ENCODE measurements around the gene ZC3H8.

ZC3H8 gene

GRCh38 chr2:112162956-112163355, 91.9 kb downstream of the ZC3H8 start:
- H3K4me1 ChIP-seq (ENCODE audit: insufficient read depth, low read length, severe bottlenecking) = peaks cover 22% of the 10 kb centered on the region
- H3K36me3 ChIP-seq (ENCODE audit: insufficient read depth, low read length) = no peaks in the 10 kb centered on the region
- TF ChIP-seq EZH2 (IDR thresholded peaks at IDR 0.05; ENCODE audit: borderline replicate concordance, low read length) = no peak
- no peak for TF ChIP-seq CTCF (IDR thresholded peaks at IDR 0.05; ENCODE audit: low read length)
- H3K9ac ChIP-seq (ENCODE audit: low read length) = no peak overlapping the region
- no peak overlapping the region for H3K4me3 ChIP-seq (ENCODE audit: low read depth, low read length, poor library complexity, severe bottlenecking)
- H3F3A ChIP-seq (ENCODE audit: insufficient read depth, low read length) = no peaks in the 10 kb centered on the region
- H2AFZ ChIP-seq (ENCODE audit: low read length) = no peak overlapping the region
- no peak overlapping the region for H3K4me2 ChIP-seq (ENCODE audit: low read length)
- no peaks in the 10 kb centered on the region for H3K27me3 ChIP-seq (ENCODE audit: insufficient read depth, low read length)
- no peaks in the 10 kb centered on the region for H3K79me2 ChIP-seq (ENCODE audit: insufficient read depth, low read length)
- no peaks in the 10 kb centered on the region for H4K20me1 ChIP-seq (ENCODE audit: insufficient read depth, low read length)
- H3K9me2 ChIP-seq (ENCODE audit: low read depth, low read length) = no peaks in the 10 kb centered on the region
- no peaks in the 10 kb centered on the region for H3K9me3 ChIP-seq (ENCODE audit: low read length)
- no peak overlapping the region for H3K27ac ChIP-seq (ENCODE audit: low read depth, low read length, poor library complexity, severe bottlenecking)

DNA sequence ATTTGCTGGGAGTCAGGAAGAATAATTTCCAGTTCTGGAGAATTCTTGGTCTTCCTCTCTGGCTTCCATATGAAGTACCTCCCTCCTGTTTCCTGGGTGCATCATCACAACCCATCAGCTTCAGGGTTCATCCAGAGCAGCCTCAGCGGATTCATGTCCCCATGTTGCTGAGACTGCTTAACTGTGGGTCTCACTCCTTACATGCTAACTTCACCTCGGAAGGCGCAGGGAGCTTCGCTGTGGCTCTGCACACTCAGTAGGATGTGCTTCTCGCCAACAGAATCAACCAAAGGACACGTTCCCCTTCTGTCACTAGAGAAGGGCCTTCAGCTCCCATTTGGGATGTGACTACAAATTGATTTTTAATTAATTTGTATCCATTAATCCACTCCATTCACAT, 92.5 kb downstream of the ZC3H8 start:
- no peak overlapping the region for H3K27ac ChIP-seq (ENCODE audit: low read depth, low read length, poor library complexity, severe bottlenecking)
- H2AFZ ChIP-seq (ENCODE audit: low read length) = no peak overlapping the region
- no peaks in the 10 kb centered on the region for H3K9me3 ChIP-seq (ENCODE audit: low read length)
- H3K36me3 ChIP-seq (ENCODE audit: insufficient read depth, low read length) = no peaks in the 10 kb centered on the region
- no peaks in the 10 kb centered on the region for H3K9me2 ChIP-seq (ENCODE audit: low read depth, low read length)
- H3K27me3 ChIP-seq (ENCODE audit: insufficient read depth, low read length) = no peaks in the 10 kb centered on the region
- no peaks in the 10 kb centered on the region for H3F3A ChIP-seq (ENCODE audit: insufficient read depth, low read length)
- no peaks in the 10 kb centered on the region for H4K20me1 ChIP-seq (ENCODE audit: insufficient read depth, low read length)
- H3K4me2 ChIP-seq (ENCODE audit: low read length) = no peak overlapping the region
- H3K79me2 ChIP-seq (ENCODE audit: insufficient read depth, low read length) = no peaks in the 10 kb centered on the region
- no peak overlapping the region for H3K4me3 ChIP-seq (ENCODE audit: low read depth, low read length, poor library complexity, severe bottlenecking)
- no peak overlapping the region for H3K9ac ChIP-seq (ENCODE audit: low read length)
- TF ChIP-seq CTCF (IDR thresholded peaks at IDR 0.05; ENCODE audit: low read length) = no peak
- peaks cover 22% of the 10 kb centered on the region for H3K4me1 ChIP-seq (ENCODE audit: insufficient read depth, low read length, severe bottlenecking)
